Stimulated activated CD4-positive, alpha-beta T cell treated with anti-CD3 and anti-CD28 coated beads, TNF-alpha, amount 100 ng/mL, for 4 hours (primary cell): ENCODE data around the gene LPIN2.
"Not testable (repeated sequence)": the region's sequence is repeated elsewhere in the genome, so short reads cannot be mapped to it uniquely, and the experiment has no call there.

Experiments used
- DNase-seq, 3 experiments: peaks; one replicate each; pipeline ENCODE4 v3.0.0-alpha.2; 2020; ENCODE audit warnings: low read depth in 3 of 3

LPIN2 gene, protein sequence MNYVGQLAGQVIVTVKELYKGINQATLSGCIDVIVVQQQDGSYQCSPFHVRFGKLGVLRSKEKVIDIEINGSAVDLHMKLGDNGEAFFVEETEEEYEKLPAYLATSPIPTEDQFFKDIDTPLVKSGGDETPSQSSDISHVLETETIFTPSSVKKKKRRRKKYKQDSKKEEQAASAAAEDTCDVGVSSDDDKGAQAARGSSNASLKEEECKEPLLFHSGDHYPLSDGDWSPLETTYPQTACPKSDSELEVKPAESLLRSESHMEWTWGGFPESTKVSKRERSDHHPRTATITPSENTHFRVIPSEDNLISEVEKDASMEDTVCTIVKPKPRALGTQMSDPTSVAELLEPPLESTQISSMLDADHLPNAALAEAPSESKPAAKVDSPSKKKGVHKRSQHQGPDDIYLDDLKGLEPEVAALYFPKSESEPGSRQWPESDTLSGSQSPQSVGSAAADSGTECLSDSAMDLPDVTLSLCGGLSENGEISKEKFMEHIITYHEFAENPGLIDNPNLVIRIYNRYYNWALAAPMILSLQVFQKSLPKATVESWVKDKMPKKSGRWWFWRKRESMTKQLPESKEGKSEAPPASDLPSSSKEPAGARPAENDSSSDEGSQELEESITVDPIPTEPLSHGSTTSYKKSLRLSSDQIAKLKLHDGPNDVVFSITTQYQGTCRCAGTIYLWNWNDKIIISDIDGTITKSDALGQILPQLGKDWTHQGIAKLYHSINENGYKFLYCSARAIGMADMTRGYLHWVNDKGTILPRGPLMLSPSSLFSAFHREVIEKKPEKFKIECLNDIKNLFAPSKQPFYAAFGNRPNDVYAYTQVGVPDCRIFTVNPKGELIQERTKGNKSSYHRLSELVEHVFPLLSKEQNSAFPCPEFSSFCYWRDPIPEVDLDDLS

DNA sequence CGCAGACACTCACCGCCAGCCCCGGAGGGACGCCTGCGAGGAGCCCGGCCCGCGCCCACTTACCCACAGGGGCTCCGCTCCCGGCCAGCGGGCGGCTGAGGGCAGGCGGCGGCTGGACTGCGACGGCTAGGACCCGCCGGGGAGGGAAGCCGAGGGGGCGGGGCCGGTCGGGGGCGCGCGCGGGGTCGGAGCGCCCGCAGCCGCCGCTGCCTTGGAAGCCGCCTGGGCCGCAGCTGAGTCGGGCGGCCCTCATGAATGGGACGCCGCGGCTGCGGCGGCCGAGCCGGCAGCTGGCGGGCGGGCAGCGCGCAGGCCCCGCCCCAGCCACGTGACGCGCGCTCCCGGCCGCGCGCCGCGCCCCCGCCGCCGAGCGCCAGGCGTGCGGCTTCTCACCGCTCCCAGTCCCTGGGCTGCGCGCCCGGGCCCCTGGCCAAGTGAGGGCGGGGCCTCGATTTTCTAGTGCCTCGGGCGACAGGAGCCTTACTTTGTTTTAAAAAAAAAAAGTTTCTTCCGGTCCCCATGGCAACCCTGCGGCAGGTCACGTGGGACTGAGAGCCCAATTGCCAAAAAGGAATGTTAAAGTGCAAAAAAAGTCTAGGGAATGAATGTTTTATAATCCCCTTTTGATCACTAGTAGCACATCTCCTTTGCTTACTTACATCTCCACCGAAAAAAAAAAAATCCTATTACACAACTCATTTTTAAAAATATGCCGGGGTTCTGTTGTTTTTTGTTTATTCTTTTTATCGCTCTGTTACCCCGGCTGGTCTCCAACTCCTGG is at the start of gene LPIN2:
Gene LPIN2 (minus strand): TSS at position 121 of the 781 bp plus-strand sequence. CDS start 52,304 bp downstream, outside the sequence.
- DNase-seq, result peak; percentile 86 to 93 (median 92)

DNA sequence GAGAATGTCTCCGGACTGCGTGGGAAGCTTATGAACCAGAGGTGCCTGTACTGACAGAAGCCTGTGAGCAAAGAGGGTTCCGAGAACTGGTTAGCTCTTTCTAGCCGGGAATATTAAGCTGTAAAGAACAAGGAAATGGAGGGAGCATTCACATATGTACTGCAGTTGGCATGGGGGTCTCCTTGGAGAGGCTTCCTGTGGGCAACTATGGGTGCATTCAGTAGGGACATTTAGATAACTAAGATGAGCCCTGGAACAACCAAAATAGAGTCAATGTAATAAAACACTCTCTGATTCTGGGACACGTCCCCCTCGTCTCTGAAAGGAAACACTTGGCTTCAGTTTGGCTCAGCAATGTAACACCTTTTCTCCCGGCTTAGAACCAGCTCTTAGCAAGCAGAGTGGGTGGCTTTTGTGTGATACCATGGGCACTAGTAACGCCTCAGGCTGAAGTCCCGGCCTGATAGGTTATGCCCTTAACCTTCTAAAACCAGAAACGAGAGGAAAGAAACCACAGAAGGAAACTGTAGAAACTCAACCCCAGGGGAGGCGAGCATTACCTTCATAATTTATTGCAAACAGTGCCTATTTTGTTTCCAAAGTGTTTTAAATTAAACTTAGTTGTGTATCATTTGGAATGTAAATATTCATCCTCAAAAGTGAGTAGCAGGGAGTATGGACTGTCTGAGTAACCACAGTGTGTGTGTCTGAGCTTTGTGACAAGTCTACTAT is 48.8 kb upstream of the LPIN2 start:
- peak in 1 of 3 experiments; percentile 9 for DNase-seq

DNA sequence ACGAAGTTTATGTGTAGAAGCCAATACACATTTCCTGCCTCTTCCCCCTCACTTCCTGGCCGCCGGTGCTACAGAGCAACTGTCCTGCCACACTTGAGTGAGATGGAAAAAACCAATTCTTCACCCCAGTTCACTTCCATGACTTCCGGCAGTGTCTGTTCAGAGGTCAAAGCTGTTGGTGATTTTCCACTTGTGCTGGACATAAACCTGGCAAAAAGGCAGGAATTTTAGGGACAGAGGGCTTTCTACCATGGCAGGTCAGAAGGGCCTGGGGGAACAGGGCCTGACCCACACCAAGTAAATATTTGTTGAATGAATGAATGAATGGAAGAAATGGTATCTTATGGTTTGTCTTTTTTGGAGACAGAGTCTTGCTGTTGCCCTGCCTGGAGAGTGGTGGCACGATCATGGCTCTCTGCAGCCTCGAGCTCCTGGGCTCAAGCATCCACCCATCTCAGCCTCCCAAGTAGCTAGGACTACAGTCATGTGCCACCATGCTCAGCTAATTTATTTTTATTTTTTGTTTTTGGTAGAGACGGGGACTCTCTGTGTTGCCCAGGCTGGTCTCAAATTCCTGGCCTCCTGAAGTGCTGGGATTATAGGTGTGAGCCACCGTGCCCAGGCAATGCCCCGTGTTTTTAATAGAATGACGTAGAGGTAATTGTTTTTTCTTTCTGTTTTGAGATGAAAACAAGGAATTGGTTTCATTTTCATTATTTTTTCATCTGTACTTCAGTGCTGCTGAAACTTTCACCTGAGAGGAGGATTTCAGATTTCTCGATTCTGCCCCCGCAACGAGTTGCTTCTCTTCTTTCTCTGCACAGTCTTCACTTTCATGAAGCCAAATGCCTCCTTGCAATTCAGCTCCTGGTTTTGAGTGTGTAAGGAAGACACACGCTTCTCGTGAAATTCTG is 48.0 kb upstream of the LPIN2 start:
- DNase-seq, result peak in 2 of 3 experiments; percentile 19 to 20

DNA sequence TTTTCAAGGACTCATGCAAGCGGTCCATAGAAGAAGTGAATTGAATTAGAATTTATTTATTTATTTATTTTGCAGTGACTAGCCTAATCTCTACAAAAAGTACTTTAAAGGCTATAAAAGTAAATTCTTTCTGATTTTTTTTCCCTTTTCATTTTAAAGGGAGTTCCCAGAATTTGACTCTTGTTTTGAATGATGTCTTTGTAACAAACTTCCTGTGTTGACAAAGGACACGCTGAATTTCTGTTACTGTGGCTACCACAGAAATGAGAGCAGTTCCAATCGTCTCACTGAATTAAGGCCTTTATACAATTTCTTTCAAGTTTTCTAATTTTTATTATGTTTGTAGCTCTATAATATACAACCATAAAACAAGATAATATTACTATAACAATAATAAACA is 46.3 kb upstream of the LPIN2 start:
- no peak for DNase-seq

DNA sequence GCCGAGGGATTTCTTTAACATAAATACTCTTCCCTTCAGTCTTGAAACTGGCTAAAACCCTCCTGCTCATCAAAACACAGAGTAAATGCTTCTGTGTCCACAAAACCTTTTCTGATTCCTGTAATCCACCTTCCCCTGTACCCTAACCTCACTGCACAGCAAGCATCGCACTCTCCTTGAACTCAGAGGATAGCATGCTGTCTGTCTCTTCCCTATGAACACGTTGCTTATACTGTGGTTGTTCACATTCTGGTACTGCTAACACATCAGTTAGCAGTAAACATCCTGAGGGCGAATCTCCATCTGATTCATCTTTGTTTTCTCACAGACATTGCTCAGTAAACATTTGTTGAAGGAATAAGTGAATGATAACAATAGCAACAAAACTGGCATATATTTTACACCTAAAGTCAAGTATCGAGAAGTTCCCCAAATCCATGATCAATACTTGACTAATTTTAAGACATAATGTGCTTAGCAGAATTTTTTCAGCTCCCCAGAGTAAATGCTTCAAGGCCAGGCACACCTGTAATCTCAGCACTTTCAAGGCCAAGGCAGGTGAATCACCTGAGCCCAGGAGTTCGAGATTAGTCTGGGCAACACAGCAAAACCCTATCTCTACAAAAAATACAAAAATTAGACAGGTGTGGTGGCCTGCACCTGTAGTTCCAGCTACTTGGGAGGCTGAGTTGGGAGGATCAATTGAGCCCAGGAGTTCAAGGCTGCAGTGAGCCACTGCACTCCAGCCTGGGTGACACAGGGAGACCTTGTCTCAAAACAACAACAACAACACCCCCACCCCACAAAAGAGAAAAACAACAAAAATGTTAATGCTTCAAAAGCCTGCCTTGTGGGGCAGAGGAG is 45.6 kb upstream of the LPIN2 start:
- no peak for DNase-seq

DNA sequence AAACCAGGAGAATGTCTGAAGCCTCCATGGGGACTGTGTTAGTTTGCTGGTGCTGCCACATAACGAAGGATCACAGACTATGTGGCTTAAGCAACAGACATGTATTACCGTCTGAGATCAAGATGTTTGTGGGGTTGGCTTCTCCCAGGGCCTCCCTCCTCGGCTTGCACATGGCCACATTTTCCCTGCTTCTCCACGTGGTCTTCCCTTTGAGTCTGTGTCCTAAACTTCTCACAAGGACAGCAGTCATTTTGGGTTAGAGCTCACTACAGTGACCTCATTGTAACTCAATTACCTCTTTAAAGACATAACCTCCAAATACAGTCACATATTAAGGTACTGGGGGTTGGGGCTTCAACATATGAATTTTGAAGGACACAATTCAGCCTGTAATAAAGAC is 44.6 kb upstream of the LPIN2 start:
- DNase-seq, result no peak

DNA sequence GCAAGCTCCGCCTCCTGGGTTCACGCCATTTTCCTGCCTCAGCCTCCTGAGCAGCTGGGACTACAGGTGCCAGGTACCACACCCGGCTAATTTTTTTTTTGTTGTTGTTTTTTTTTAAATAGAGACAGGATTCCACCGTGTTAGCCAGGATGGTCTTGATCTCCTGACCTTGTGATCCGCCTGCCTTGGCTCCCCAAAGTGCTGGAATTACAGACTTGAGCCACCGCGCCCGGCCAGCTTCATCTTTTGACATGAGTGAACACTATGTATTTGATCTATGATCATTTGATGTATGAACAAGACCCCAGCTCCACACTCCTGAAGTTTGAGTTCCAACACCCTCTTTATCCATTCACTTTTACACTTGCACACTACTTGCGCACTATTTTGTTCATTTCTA is 43.4 kb upstream of the LPIN2 start:
- DNase-seq, result no peak

DNA sequence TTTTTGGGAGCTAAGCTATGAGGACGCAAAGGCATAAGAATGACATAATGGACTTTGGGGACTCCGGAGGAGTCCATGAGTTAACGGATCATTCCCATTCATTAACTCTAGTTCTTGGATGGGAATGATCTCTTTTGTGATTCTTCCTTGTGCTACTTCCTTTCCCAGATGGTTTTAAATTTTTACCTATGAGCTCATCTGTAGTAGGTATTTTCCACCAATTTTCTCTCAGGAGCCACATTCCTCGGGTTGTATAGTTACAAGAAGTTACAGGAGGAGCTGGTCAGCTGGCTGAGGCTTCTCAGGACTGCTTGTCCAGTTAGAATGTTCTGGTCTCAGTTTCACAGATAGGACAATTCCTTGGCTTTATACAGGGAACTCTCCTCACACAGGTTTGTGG is 42.9 kb upstream of the LPIN2 start:
- no peak for DNase-seq

DNA sequence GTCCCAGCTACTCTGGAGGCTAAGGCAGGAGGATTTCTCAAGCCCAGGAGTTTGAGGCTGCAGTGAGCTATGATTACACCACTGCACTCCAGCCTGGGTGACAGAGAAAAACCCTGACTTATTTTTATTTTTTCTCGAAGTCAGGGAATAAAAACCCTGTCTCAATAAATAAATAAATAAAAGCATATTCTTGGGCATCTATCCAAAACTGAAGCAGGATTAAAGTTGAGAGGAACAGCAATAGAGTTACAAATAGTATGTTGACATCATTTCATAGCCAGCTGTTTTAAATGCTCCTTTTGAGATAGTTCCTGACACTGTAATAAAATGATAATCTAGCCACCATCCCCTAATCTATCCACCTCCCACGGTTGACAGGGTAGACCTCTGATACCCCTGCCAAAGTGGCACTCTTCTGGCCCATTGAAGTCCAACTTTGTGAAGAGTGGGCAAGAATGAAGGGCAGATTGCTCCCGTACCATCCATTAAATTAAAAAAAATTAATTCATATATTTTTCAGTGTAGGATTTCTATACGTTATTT is 42.3 kb upstream of the LPIN2 start:
- DNase-seq, result no peak

DNA sequence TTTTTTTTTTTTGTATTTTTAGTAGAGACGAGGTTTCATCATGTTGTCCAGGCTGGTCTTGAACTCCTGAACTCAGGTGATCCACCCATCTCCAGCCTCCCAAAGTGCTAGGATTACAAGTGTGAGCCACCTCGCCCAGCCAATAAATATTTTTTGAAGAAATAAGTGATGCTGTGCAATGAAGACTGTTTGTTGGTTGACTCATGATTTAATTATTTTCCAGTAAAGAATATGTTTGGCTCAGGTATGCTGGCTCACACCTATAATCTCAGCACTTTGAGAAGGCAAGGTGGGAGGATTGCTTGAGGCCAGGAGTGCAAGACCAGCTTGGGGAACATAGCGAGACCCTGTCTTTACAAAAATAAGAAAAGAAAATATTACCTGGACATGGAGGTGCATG is 41.8 kb upstream of the LPIN2 start:
- DNase-seq, result no peak

DNA sequence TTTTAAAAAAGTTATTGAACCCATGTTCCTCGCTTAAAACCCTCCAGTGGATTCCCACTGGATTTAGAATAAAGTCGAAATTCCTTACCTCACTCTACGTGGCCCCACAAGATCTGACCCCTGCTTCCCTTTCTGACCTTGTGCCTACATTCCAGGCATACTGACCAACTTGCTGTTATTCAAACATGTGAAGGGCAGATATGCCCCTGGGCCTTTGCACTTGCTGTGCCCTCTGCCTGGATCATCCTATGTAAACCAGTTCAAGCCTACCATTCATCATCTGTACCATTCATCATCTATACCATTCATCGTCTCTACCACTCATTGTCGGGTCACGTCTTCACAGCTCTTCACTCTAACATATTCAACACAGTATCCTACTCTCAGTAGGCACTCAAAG is 41.3 kb upstream of the LPIN2 start:
- no peak for DNase-seq

DNA sequence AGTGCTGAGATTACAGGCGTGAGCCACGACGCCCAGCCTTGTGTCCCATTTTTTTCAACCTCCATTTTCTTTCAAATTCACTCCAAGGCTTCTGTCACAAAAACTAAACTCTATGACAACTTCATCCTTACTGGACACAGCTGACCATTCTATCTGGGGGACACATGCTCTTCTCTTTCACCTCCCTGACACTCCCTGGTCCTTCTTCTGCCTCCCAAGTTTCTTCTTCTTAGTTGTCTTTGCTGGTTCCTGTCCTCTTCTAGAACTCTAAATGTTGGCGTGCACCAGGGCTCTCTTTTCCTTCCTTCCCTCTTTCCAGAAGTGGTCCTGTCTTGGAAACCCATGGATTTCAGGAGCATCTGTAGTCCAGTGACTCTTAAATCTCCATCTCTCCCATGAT is 40.1 kb upstream of the LPIN2 start:
- DNase-seq, result no peak

DNA sequence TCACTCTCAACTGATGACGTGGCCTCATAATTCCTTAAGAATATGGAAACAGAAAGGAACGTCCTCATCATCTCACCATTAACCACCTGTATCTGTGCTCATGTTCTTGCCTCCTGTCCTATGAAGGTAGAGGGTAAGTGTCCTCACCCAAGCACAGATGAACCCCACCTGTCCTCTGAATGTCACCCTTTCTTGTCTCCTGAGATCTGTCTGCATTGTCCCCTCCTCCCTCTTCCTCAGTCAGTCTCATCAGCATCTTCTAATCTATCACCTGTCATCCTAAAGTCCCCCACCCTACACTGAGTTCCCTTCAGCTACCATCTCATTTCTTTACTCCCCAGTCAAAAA is 39.4 kb upstream of the LPIN2 start:
- no peak for DNase-seq

DNA sequence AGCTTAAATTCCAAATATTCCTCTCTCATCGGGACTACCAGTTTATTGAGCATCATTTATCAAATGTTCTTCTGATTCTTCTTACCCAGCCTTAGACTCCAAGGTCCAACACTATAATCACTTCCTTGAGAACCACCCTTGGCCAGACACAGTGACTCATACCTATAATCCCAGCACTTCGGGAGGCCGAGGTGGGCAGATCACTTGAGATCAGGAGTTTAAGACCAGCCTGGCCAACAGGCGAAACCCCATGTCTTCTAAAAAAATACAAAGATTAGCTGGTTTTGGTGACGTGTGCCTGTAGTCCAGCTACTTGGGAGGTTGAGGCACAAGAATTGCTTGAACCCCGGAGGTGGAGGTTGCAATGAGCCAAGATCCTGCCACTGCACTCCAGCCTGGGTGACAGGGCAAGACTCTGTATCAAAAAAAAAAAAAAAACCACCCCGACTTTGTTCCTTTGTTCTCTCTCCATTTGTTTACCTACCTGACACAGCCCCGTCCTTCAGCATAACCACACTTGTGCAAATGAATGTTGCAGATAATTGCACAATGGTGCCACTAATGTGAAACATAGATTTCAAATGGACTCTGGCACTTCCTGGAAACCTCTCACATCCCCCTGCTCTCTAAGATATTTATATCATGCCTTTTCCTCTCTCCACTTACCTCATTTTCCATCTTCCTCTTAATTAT is 38.9 kb upstream of the LPIN2 start:
- DNase-seq, result no peak

DNA sequence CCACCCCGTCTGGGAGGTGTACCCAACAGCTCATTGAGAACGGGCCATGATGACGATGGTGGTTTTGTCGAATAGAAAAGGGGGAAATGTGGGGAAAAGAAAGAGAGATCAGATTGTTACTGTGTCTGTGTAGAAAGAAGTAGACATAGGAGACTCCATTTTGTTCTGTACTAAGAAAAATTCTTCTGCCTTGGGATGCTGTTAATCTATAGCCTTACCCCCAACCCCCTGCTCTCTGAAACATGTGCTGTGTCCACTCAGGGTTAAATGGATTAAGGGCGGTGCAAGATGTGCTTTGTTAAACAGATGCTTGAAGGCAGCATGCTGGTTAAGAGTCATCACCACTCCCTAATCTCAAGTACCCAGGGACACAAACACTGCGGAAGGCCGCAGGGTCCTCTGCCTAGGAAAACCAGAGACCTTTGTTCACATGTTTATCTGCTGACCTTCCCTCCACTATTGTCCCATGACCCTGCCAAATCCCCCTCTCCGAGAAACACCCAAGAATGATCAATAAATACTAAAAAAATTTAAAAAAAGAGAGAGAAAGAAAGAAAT is 37.0 kb upstream of the LPIN2 start:
- DNase-seq, result not testable (repeated sequence)

DNA sequence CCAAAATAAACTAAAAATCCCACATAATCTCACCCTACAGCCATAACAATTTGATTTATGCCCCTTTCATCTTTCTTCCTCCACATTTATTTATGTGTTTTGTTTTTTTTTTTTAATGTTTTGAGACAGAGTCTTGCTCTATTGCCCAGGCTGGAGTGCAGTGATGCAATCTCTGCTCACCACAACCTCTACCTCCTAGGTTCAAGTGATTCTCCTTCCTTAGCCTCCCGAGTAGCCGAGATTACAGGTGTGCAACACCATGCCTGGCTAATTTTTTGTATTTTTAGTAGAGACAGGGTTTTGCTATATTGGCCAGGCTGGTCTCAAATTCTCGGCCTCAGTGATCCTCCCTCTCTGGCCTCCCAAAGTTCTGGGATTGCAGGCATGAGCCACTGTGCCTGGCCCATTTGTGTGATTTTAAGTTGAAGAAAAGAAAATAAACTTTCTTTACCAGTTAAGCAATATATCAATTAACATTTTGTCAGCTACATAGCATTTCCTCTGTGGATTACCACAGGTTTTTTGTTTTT is 35.9 kb upstream of the LPIN2 start:
- no peak for DNase-seq

DNA sequence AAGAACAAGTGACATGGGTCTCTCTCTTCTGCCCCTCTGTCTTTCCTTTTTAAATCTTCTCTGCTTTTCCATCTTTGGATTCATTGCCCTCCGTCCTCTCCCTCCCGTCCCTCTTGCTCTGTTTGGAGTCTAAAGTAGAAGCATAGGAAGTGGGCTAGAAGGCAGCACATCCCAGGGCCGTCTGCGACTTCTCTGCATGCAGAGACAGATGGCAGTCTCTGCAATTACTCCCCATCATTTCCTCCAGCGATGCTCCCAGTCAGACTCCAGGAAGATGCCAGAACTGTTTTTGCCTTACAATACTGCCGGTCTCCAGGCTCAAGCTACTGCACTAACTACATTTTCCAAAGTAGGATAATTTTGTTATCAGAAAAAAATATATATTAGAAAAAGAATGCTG is 35.2 kb upstream of the LPIN2 start:
- no peak for DNase-seq

DNA sequence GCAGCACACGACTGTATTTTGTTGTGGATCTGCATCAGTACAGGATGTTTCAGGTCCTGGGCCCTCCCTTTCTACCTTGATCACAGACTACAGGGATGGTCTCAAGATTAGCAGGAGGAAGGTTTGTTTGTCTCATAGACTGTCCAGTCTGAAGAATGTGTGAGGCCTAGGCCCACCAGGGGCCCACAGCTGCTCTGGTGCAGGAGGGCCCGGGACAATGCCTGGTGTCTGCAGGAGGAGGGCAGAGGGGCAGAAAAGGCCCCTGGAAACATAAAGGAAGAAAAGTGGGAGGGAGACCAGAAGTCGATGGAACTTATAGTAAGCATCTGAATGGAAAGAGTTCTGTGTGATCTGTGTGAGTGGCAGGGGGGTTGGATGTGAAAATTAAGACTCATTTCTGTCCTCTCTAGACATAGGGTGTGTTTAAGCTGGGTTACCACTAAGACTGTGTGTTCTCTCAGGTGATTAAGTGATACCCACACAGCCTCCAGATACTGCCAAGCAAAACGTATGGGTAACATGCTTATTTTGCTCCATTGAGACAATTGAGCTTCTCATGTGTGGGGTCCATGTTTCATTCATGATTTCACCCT is 33.4 kb upstream of the LPIN2 start:
- DNase-seq, result no peak
